GM19468 (cell line): ENCODE data around the gene CHFR.
"Not testable (repeated sequence)": the region's sequence is repeated elsewhere in the genome, so short reads cannot be mapped to it uniquely, and the experiment has no call there.

ENCODE experiments used
- ATAC-seq: cut with Tn5 transposase; IDR thresholded peaks from one replicate; pipeline ENCODE4 v1.9.1; 2021; ENCODE audit warnings: mild to moderate bottlenecking, moderate library complexity, moderate number of reproducible peaks; ENCODE audit not compliant: unreplicated experiment; ENCODE audit errors: extremely low read depth

CHFR gene

DNA sequence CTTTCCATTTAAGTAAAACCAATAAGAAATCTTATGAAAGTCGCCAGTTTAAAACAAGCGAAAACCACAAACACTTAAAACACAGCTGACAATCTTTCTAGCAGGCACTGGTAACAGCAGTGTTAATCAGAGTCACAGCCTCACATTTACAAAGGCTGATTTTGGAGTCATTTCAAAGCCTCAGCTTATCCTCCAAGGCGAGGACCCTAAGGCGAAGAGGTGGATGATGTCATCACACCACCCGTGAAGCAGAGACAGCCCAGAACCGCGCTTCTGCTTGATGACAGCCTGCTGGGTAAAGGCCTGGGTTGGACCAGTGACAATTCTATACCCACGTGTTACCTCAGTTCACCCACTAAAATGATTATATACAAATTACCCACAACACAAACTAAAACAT lies 68.8 kb downstream of the CHFR start:
- no peak for ATAC-seq

GRCh38 chr12:132814232-132814631 lies 73.2 kb downstream of the CHFR start:
- no peak for ATAC-seq

- no peak for ATAC-seq
Observed at GRCh38 chr12:132813443-132813842, 74.0 kb downstream of the CHFR start.

DNA sequence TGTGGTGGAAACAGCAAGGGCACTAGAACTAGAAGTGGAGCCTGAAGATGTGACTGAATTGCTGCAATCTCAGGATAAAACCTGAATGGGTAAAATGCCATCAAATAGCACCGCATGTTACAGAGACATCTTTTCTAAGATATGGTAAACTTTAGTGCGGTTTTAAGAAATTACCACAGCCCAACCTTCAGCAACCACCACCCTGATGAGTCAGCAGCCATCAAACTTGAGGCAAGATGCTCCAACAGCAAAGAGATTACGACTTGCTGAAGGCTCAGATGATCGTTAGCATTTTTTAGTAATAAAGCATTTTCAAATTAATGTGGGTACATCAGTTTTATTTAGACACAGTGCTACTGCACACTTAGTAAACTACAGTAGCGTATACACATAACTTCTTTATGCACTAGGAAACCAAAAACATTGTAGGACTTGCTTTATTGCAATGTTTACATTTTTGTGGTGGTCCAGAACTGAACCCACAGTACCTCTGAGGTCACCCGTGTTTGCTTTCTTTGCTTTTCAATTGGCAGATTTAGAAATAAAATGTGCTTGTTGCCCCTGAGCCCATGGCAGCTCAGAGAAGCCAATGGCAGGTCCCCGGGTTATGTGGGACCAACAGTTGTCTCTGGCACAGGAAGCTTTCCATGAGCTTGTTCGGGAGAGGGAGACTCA lies 74.6 kb downstream of the CHFR start:
- no peak for ATAC-seq

GRCh38 chr12:132809391-132809790 lies 78.0 kb downstream of the CHFR start:
- ATAC-seq: not testable (repeated sequence)

GRCh38 chr12:132807295-132808092 lies 79.9 kb downstream of the CHFR start:
- ATAC-seq: no peak

GRCh38 chr12:132806857-132807256 lies 80.5 kb downstream of the CHFR start:
- ATAC-seq: no peak

- no peak for ATAC-seq
Observed at GRCh38 chr12:132804426-132804861, 83.0 kb downstream of the CHFR start.

DNA sequence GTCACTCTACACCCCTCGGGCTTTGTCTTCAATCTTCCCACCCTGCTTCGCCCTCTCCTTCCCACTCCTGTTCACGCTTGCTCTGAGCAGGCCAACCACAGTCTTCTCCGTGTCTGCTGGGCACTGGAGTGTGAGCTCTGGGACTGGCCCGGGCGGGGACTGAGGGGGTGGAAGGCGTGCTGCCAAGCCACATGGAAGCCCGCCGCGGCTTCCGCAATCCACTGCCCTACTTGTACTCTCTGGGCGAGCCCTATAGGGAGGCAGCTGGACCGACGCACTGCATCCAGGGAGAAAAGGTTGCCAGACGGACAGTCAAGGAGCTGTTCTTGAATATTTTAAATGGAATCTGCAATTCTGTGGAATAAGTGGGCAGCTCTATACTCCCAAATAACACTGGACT lies 83.5 kb downstream of the CHFR start:
- ATAC-seq: no peak

DNA sequence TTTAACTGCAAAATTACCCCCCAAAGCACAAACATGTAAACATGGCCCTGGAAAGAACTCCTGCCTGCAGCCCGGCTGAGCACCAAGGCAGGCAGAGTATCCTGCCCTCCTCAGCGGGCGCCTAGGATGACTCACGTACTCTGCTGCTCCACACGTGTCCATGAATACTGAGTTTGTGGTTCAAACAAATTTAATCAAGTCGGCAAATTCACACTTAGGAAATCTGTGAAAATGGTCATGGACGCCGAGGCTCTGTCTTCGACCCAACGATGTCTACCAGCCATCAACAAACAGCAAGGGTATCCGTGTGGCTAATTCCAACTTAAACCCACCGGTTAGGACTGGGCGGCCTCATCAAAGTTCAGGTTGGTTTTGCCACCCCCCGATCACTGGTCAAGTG lies 84.3 kb downstream of the CHFR start:
- no peak for ATAC-seq

DNA sequence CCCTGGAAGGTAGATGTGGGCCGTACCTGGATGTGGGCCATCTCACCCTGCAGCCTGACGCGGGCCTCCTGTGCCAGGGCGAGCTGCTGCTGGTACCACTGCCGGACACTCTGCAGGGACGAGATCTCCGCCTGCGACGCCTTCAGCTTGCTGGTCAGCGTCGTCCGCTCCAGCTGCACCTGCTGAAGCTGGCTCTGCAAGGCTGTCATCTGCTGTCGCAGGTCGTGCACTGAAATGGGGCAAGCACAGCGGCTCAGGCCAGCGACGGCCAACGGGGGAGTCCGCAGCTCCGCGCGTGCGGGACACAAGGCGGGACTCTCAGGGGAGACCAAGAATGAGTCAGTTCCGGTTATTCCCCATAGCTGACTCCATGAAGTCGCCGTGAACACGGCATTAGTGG lies 85.7 kb downstream of the CHFR start:
- no peak for ATAC-seq

DNA sequence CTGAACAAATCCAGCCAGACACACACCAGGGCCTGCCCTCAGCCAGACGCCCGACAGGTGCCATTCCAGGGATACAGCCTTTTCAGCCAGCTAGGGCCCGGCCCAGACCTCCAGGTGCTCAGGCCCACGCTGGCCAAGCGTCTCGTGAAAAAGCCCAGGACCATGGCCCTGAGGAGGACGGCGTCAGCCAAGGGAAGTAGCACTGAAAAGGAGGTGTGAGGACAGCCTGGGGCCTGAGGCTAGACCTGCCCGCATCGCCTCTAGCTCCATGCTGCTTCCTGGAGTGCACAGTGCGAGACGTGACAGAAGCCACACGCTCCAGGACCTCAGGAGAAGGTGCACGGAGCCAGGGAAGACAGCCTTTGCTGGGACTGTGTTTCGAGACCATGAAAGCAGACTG lies 88.6 kb downstream of the CHFR start:
- no peak for ATAC-seq

DNA sequence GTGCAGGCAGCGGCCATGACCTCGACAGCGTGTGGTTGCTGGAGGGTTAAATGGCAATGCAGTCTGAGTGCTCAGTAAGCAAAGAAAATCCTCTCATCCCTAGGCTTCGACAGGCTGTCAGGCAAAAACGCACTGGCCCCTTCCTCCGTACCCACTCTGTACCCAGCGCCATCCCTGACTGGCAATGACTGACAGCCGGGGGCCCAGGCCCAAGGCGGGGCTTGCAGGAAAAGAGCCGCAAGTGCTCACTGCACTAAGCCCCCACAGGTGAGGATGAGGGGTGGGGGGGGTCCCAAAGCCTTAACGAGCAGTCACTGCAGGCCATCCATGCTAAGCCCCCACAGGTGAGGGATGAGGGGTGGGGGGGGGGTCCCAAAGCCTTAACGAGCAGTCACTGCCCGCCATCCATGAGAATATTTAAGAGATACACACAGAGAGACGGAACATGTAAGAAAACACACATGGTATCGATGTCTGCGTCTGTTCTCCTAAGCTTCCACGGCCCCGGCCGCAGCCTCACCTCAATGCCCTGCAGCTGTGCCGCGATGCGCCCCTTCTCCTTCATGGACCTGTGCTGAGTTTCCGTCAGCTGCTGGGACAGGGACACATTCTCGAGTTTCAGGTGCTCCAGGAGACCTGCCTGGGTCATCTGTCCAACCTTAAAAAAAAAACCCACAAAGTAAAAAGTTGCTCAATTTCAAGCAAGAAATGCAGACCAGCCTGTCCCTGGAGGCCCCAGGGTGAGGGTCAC lies 89.4 kb downstream of the CHFR start:
- no peak for ATAC-seq

- no peak for ATAC-seq
Observed at GRCh38 chr12:132795847-132796246, 91.6 kb downstream of the CHFR start.

- ATAC-seq: not testable (repeated sequence)
Observed at GRCh38 chr12:132791940-132792339, 95.5 kb downstream of the CHFR start.

DNA sequence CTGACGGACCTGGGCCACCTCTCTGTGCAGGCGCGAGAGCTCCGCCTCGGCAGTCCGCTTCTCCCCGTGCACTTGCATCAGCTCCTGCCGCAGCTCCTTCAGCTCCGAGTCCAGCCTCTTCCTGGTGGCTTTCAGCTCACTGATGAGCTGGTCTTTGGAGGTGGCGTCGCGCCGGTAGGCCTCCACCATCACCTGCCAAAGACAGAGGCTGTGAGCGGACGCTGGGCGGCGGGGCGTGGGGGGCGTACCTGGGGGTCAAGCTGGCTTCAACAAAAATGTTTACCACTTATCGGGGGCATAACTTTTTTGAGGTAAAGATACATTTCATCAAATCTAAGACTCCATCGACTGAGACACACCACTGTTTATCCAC lies 98.3 kb downstream of the CHFR start:
- ATAC-seq: no peak

DNA sequence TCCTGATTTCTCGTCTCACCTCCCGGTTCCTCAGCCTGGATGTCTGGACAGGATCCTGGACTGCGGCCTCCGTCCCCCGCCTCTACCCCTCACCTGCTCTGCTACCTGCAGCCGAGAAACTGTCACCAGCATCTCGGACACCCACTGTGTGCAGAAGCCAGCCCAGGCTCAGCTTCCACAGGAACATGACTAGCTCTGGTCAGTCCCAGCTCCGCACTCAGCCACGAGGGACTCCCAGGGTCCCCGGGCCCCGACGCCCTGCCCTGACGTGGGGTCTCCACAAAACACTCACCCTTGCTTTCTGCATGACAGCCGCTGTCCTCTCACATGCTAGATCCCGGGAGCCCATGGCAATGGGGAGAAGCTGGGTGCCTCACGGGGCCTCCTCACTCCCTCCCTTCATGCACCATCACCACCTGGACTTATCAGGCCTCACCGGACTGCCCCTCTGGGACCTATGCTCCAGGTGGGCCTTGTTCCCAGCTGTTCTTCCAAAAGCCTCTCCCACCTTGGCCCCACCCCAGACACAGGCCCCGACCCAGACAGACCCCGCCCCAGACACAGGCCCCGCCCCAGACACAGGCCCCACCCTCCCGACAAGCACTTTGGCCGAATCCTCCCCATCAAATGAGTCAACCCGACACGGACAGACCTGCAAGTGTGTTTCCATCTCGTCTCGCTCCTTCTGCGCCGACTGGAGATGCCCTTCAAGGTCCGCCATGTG lies 98.9 kb downstream of the CHFR start:
- ATAC-seq: no peak

DNA sequence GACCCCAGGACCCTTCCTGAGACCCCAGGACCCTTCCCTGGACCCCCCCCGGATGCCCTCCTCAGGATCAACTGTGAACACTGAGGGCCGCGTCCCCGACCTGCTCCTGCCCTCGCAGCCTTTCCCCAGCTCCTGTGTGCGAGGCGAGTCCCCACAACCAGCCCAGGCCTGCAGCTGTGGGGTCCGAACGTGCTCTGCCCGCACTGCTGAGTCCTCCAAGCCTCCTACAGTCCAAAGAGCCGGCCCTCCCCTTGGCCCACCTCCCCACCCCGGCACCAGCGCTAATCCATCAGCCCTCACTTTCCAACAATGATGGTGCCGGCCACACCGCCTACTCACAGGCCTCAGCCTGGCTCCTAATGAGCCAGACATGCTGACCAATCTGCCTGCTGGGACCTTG lies 99.5 kb downstream of the CHFR start:
- ATAC-seq: no peak

DNA sequence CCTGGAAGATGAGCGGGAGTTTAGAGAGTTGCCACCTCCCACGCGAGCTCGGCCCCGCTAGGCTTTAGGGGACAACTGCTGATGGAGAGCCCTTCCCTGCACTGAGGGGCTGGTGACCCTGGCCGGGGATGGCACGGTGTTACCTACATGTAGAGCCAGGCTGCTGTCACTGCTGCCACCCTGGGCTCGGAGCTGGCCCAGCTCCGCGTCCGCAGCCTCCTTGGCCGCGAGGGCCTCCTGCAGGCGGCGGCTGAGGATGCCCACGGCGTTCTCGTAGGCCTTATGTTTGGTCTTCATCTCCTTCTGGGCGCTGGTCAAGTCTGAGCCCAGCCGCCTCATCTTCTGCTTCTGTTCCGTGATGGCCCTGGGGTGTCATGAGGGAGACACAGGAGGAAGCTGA lies 101.2 kb downstream of the CHFR start:
- ATAC-seq: no peak

- ATAC-seq: no peak
Observed at GRCh38 chr12:132784580-132784979, 102.8 kb downstream of the CHFR start.
